ENCODE results near the gene GRIN2C. TPM values are rescaled to one million over a fixed set of nuclear protein-coding genes. Genes with fewer than 3 reads are reported as not detected.
"Not testable (repeated sequence)": the region's sequence is repeated elsewhere in the genome, so short reads cannot be mapped to it uniquely, and the experiment has no call there.

Gene GRIN2C
- polyA plus RNA-seq (2013): 0.21 TPM

GRCh38 chr17:74859459-74860228, at the start of gene GRIN2C:
GRIN2C (minus strand) TSS chr17:74859885; CDS start chr17:74855092, 4,793 bp downstream.
- Histone ChIP-seq H3K27me3 (replicated peaks in 2 of 5; ENCODE audit: control insufficient read depth in 4 of 5, insufficient read depth in 5 of 5, low read length in 4 of 5) (peaks cover 0 to 72% (median 28%) of the 10 kb centered on the region in 5 experiments), H3K36me3 (ENCODE audit: control insufficient read depth in 4 of 4, insufficient read depth in 4 of 4, low read length in 3 of 4) (peaks cover 0 to 2% (median 0%) of the 10 kb centered on the region in 4 experiments), H3K9me3 (ENCODE audit: control extremely low read depth in 1 of 5, control insufficient read depth in 4 of 5, insufficient read depth in 2 of 5, low read depth in 1 of 5, low read length in 4 of 5) (no peaks in the 10 kb centered on the region), H3K27ac (ENCODE audit: insufficient read depth in 1 of 2, low read depth in 1 of 2, low read length in 2 of 2, poor library complexity in 1 of 2, severe bottlenecking in 2 of 2) (no peak within 1 kb of the TSS), H3K4me3 (ENCODE audit: control insufficient read depth in 1 of 7, extremely low read depth in 1 of 7, insufficient read depth in 4 of 7, low read depth in 2 of 7, low read length in 6 of 7) (peak within 1 kb of the TSS in 4 of 7 experiments; percentile 19 to 52 (median 38)), H3K4me1 (ENCODE audit: control extremely low read depth in 1 of 4, control insufficient read depth in 4 of 4, insufficient read depth in 4 of 4, low read length in 3 of 4) (peaks cover 0 to 28% (median 20%) of the 10 kb centered on the region in 4 experiments)
- peak in 2 of 3 donors; percentile 24 to 43 for DNase-seq
- ChIA-PET POLR2A (no interaction called here), CTCF (interaction anchor here (1.1 to 7.7 kb wide), 6 partner anchors 11 to 115 kb away, joined by 3 to 158 read pairs (median 20); no protein-coding TSS in a partner anchor)
- 3% methylated on average over 55 of the region's 72 CpGs for WGBS (ENCODE audit: insufficient coverage)

GRCh38 chr17:74909097-74909496, 49.4 kb upstream of the GRIN2C start:
- CTCF ChIA-PET; H3K4me3 ChIP-seq (ENCODE audit: control insufficient read depth in 1 of 7, extremely low read depth in 1 of 7, insufficient read depth in 4 of 7, low read depth in 2 of 7, low read length in 6 of 7); H3K36me3 ChIP-seq (ENCODE audit: control insufficient read depth in 4 of 4, insufficient read depth in 4 of 4, low read length in 3 of 4); POLR2A ChIA-PET; H3K9me3 ChIP-seq (ENCODE audit: control extremely low read depth in 1 of 5, control insufficient read depth in 4 of 5, insufficient read depth in 2 of 5, low read depth in 1 of 5, low read length in 4 of 5); DNase-seq; H3K4me1 ChIP-seq (ENCODE audit: control extremely low read depth in 1 of 4, control insufficient read depth in 4 of 4, insufficient read depth in 4 of 4, low read length in 3 of 4); H3K27me3 ChIP-seq (replicated peaks in 2 of 5; ENCODE audit: control insufficient read depth in 4 of 5, insufficient read depth in 5 of 5, low read length in 4 of 5); H3K27ac ChIP-seq (ENCODE audit: insufficient read depth in 1 of 2, low read depth in 1 of 2, low read length in 2 of 2, poor library complexity in 1 of 2, severe bottlenecking in 2 of 2): not testable (repeated sequence)
- WGBS (ENCODE audit: insufficient coverage): 88% methylated on average over 3 of the region's 4 CpGs

GRCh38 chr17:74907012-74907411, 47.3 kb upstream of the GRIN2C start:
- Histone ChIP-seq H3K4me1 (ENCODE audit: control extremely low read depth in 1 of 4, control insufficient read depth in 4 of 4, insufficient read depth in 4 of 4, low read length in 3 of 4) (peaks cover 0 to 6% (median 3%) of the 10 kb centered on the region in 4 experiments), H3K36me3 (ENCODE audit: control insufficient read depth in 4 of 4, insufficient read depth in 4 of 4, low read length in 3 of 4) (no peaks in the 10 kb centered on the region), H3K4me3 (ENCODE audit: control insufficient read depth in 1 of 7, extremely low read depth in 1 of 7, insufficient read depth in 4 of 7, low read depth in 2 of 7, low read length in 6 of 7) (no peak overlapping the region), H3K27ac (ENCODE audit: insufficient read depth in 1 of 2, low read depth in 1 of 2, low read length in 2 of 2, poor library complexity in 1 of 2, severe bottlenecking in 2 of 2) (no peak overlapping the region), H3K9me3 (ENCODE audit: control extremely low read depth in 1 of 5, control insufficient read depth in 4 of 5, insufficient read depth in 2 of 5, low read depth in 1 of 5, low read length in 4 of 5) (no peaks in the 10 kb centered on the region), H3K27me3 (replicated peaks in 2 of 5; ENCODE audit: control insufficient read depth in 4 of 5, insufficient read depth in 5 of 5, low read length in 4 of 5) (peaks cover 0 to 2% (median 0%) of the 10 kb centered on the region in 5 experiments)
- CTCF ChIA-PET: interaction anchor here (1.3 to 1.6 kb wide), 2 partner anchors 11 to 14 kb away, joined by 4 read pairs; no protein-coding TSS in a partner anchor
- POLR2A ChIA-PET: no interaction called here
- 97% methylated on average over 27 of the region's 34 CpGs for WGBS (ENCODE audit: insufficient coverage)
- DNase-seq: no peak

DNA sequence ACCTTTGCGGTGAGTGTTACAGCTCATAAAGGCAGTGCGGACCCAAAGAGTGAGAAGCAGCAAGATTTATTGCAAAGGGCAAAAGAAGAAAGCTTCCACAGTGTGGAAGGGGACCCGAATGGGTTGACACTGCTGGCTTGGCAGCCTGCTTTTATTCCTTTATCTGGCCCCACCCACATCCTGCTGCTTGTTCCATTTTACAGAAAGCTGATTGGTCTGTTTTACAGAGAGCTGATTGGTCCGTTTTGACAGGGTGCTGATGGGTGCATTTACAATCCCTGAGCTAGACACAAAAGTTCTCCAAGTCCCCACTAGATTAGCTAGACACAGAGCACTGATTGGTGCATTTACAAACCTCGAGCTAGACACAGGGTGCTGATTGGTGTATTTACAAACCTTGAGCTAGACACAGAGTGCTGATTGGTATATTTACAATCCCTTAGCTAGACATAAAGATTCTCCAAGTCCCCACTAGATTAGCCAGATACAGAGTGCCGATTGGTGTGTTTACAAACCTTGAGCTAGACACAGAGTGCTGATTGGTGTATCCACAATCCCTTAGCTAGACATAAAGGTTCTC, 46.6 kb upstream of the GRIN2C start:
- POLR2A ChIA-PET; H3K9me3 ChIP-seq (ENCODE audit: control extremely low read depth in 1 of 5, control insufficient read depth in 4 of 5, insufficient read depth in 2 of 5, low read depth in 1 of 5, low read length in 4 of 5); DNase-seq; H3K36me3 ChIP-seq (ENCODE audit: control insufficient read depth in 4 of 4, insufficient read depth in 4 of 4, low read length in 3 of 4); H3K4me3 ChIP-seq (ENCODE audit: control insufficient read depth in 1 of 7, extremely low read depth in 1 of 7, insufficient read depth in 4 of 7, low read depth in 2 of 7, low read length in 6 of 7); H3K27me3 ChIP-seq (replicated peaks in 2 of 5; ENCODE audit: control insufficient read depth in 4 of 5, insufficient read depth in 5 of 5, low read length in 4 of 5); H3K27ac ChIP-seq (ENCODE audit: insufficient read depth in 1 of 2, low read depth in 1 of 2, low read length in 2 of 2, poor library complexity in 1 of 2, severe bottlenecking in 2 of 2): not testable (repeated sequence)
- CTCF ChIA-PET: interaction anchor here (0.7 to 1.6 kb wide), 5 partner anchors 10 to 25 kb away, joined by 3 to 4 read pairs (median 3); no protein-coding TSS in a partner anchor
- H3K4me1 ChIP-seq (ENCODE audit: control extremely low read depth in 1 of 4, control insufficient read depth in 4 of 4, insufficient read depth in 4 of 4, low read length in 3 of 4): peaks cover 0 to 13% (median 6%) of the 10 kb centered on the region in 4 experiments
- WGBS (ENCODE audit: insufficient coverage): 78% methylated on average over 4 of the region's 6 CpGs

GRCh38 chr17:74904687-74905409, 45.2 kb upstream of the GRIN2C start:
- DNase-seq: no peak
- CTCF ChIA-PET: interaction anchor here (1.1 kb wide), 1 partner anchor 10 kb away, joined by 3 read pairs; no protein-coding TSS in a partner anchor
- Histone ChIP-seq H3K27ac (ENCODE audit: insufficient read depth in 1 of 2, low read depth in 1 of 2, low read length in 2 of 2, poor library complexity in 1 of 2, severe bottlenecking in 2 of 2) (no peak overlapping the region), H3K4me3 (ENCODE audit: control insufficient read depth in 1 of 7, extremely low read depth in 1 of 7, insufficient read depth in 4 of 7, low read depth in 2 of 7, low read length in 6 of 7) (no peak overlapping the region), H3K36me3 (ENCODE audit: control insufficient read depth in 4 of 4, insufficient read depth in 4 of 4, low read length in 3 of 4) (no peaks in the 10 kb centered on the region), H3K9me3 (ENCODE audit: control extremely low read depth in 1 of 5, control insufficient read depth in 4 of 5, insufficient read depth in 2 of 5, low read depth in 1 of 5, low read length in 4 of 5) (no peaks in the 10 kb centered on the region), H3K27me3 (replicated peaks in 2 of 5; ENCODE audit: control insufficient read depth in 4 of 5, insufficient read depth in 5 of 5, low read length in 4 of 5) (peaks cover 0 to 5% (median 0%) of the 10 kb centered on the region in 5 experiments), H3K4me1 (ENCODE audit: control extremely low read depth in 1 of 4, control insufficient read depth in 4 of 4, insufficient read depth in 4 of 4, low read length in 3 of 4) (peaks cover 0 to 18% (median 7%) of the 10 kb centered on the region in 4 experiments)
- WGBS (ENCODE audit: insufficient coverage): 98% methylated on average over 6 of the region's 7 CpGs
- POLR2A ChIA-PET: no interaction called here

GRCh38 chr17:74903671-74904070, 44.0 kb upstream of the GRIN2C start:
- ChIA-PET POLR2A (interaction anchor here (0.6 kb wide), 1 partner anchor 23 kb away, joined by 3 read pairs; no protein-coding TSS in a partner anchor), CTCF (interaction anchor here (1.0 kb wide), 1 partner anchor 13 kb away, joined by 4 read pairs; no protein-coding TSS in a partner anchor)
- H3K4me1 ChIP-seq (ENCODE audit: control extremely low read depth in 1 of 4, control insufficient read depth in 4 of 4, insufficient read depth in 4 of 4, low read length in 3 of 4): peaks cover 0 to 18% (median 7%) of the 10 kb centered on the region in 4 experiments
- DNase-seq: no peak
- no peak overlapping the region for H3K4me3 ChIP-seq (ENCODE audit: control insufficient read depth in 1 of 7, extremely low read depth in 1 of 7, insufficient read depth in 4 of 7, low read depth in 2 of 7, low read length in 6 of 7)
- H3K9me3 ChIP-seq (ENCODE audit: control extremely low read depth in 1 of 5, control insufficient read depth in 4 of 5, insufficient read depth in 2 of 5, low read depth in 1 of 5, low read length in 4 of 5): no peaks in the 10 kb centered on the region
- no peaks in the 10 kb centered on the region for H3K36me3 ChIP-seq (ENCODE audit: control insufficient read depth in 4 of 4, insufficient read depth in 4 of 4, low read length in 3 of 4)
- peaks cover 0 to 3% (median 0%) of the 10 kb centered on the region in 5 experiments for H3K27me3 ChIP-seq (replicated peaks in 2 of 5; ENCODE audit: control insufficient read depth in 4 of 5, insufficient read depth in 5 of 5, low read length in 4 of 5)
- WGBS (ENCODE audit: insufficient coverage): 91% methylated on average over 3 of the region's 6 CpGs
- no peak overlapping the region for H3K27ac ChIP-seq (ENCODE audit: insufficient read depth in 1 of 2, low read depth in 1 of 2, low read length in 2 of 2, poor library complexity in 1 of 2, severe bottlenecking in 2 of 2)

All from common myeloid progenitor, CD34-positive (primary cell).